Testis (tissue), 2 donors: Measurements from ENCODE around the gene NFE2L1.

Source experiments
- POLR2A ChIP-seq: fragments of 450-650 bp; IDR thresholded peaks from one replicate; pipeline ENCODE4 v1.6.1; 2017; ENCODE audit warnings: antibody characterized with exemption, mild to moderate bottlenecking, moderate library complexity
- TF ChIP-seq, protein P1 (sequence below), 3 experiments: fragments of 450-650 bp in 2 of 3; fragments of 200-600 bp in 1 of 3; sonication (generic) in 1 of 3; IDR thresholded peaks; one replicate each; pipeline ENCODE4 v1.5.1; 2016 to 2019; ENCODE audit warnings: antibody characterized with exemption in 3 of 3, mild to moderate bottlenecking in 2 of 3, moderate library complexity in 1 of 3

DNA sequence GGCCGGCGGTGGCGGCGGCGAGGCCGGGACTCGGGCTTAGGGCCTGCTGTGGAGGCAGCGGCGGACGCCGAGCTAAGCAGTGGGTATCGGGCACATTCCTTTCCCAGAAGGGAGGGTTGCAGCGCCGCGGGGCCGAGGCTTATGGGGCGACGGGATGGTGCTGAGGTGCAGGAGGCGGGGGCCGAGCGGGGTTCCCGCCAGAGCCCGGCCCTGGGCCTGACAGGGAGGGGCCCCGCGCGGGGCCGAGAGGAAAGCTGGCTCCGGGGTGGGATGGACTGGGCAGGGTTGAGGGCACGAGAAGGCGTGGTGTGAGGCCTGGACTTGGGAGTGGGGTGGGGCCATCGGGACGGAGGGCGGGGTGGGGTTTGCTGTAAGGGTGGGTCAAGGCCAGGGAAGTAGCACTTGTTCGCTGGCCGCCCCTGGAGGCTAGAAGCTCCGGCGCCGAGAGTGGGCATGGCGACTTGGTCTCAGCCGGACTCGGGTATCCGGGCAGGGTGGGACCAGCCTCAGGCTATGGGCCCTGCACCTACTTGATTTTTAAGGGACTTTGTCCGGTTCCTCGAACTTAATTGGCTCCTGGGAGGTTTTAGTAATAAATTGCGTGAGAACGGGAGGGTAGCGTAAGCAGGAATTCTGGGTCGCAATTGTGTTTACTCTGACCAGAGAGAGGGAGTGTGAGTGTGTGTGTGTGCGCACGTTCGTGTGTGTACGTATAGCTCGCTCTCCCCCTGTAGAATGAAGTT lies 396 bp downstream of the NFE2L1 start:
- TF ChIP-seq, protein P1, sequence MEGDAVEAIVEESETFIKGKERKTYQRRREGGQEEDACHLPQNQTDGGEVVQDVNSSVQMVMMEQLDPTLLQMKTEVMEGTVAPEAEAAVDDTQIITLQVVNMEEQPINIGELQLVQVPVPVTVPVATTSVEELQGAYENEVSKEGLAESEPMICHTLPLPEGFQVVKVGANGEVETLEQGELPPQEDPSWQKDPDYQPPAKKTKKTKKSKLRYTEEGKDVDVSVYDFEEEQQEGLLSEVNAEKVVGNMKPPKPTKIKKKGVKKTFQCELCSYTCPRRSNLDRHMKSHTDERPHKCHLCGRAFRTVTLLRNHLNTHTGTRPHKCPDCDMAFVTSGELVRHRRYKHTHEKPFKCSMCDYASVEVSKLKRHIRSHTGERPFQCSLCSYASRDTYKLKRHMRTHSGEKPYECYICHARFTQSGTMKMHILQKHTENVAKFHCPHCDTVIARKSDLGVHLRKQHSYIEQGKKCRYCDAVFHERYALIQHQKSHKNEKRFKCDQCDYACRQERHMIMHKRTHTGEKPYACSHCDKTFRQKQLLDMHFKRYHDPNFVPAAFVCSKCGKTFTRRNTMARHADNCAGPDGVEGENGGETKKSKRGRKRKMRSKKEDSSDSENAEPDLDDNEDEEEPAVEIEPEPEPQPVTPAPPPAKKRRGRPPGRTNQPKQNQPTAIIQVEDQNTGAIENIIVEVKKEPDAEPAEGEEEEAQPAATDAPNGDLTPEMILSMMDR (IDR thresholded peaks at IDR 0.05): no peak
- no peak for TF ChIP-seq POLR2A
